GM19455 (cell line): ENCODE measurements around the gene KRT23.

Source experiments
- ATAC-seq: cut with Tn5 transposase; IDR thresholded peaks from one replicate; pipeline ENCODE4 v1.9.1; 2021; ENCODE audit not compliant: unreplicated experiment

KRT23 gene

DNA sequence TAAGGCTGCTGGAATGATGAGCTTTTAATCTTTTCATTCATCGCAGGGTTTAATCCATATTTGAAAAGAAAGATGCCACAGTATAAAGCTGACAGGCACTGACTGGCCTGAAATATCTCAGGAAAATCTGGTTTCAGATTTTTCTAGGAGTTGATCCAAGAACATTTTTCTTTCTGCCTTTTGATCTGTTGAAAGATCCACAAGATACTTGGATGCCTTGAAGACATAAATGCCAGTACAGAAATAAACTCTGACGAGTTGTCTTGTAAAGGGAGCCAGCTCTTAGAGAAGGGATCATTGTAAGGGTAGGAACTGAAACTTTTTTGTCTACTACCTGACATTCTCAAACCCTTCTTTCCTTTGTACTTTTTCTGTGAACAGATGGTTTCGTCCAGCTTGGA is 27.0 kb downstream of the KRT23 start:
- ATAC-seq = no peak

- no peak for ATAC-seq
These were observed 27.7 kb downstream of the KRT23 start for GRCh38 chr17:40909755-40910154.

DNA sequence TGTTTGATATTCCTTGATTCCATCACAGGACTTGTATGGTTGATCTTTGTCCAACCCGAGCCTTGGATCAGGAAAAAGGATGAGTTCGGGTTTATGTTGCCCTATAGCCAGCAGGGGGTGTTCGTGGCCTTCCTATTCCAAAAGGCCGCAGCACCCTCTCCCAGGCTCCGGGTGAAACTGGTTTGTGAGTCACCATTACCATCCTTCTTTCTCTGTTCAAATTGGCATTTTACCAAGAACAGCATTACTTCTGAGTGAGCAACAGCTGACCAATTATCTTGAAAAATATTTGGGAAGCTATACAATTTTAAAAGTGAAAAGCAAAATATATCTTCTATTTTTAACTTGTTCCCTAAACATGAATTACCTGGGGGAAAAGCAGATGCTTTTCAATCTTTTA is 28.1 kb downstream of the KRT23 start:
- ATAC-seq = no peak

GRCh38 chr17:40906613-40907012 is 30.8 kb downstream of the KRT23 start:
- no peak for ATAC-seq

- no peak for ATAC-seq
These were observed 32.1 kb downstream of the KRT23 start for GRCh38 chr17:40905370-40905769.

- ATAC-seq = no peak
These were observed 34.2 kb downstream of the KRT23 start for GRCh38 chr17:40903129-40903847.

DNA sequence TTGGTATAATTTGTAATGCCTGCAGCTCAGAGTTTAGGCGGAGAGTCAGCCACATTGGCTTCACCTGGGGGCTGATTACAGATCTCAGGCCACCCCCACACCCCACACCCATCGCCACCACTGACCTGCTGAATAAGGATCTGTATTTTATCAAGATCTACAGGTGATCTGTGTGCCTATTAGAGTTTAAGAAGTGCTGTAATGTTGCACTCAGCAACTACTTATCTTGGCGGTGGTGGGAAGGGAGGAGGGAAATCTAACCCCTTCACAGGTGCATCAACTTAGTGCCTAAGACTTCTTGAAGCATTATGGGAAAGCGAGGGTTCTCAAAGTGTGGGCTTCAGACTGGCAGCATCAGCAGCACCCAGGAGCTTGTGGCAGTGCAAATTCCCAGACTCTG is 34.9 kb downstream of the KRT23 start:
- ATAC-seq = no peak

DNA sequence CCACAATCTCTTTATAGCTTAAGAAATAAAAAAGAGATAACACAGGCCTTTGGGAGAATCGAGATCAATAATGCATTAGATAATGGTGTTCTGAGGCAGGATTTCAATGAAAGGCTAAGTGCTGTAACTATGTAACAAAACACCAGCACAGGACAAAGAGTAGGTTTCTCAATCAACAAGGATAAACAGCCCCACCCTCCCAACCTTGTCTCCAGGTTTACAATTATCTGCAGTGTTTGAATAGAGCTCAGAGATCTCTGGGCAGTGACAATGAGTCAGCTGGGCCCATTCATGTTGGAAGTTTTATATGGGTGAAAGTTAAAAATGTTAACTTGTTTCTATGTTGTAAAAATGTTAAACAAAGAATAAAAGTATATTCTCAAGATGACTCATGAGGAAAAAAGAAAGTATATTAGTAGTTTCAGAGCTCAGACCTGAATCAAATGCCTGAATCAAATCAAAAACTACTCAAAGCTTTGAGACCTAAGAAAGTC is 35.4 kb downstream of the KRT23 start:
- ATAC-seq = no peak

DNA sequence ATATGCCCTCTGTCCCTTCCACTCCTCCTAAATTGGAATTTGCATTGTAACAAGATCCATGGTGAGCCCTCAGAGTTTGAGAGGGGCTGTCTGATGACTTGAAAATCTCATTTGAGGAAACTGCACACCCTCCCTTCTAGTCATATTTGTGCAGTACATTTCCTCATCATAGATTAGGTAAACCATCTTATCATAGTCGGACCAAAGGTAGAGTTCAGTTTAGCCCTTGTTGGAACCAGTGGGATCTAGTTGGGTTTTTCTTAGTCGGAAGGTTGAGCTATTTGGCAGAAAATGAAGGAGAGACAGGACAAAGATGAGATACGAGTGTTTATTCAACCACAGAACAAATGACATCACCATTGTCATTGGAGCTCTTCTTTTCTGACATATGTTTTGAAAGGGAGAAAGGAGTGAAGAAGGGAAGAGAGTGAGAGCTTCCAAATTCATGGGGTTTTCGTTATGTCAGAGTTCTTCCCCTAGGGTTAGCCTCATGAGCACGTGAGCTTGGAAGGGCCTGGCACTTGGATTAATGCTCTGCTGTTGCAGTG is 36.6 kb downstream of the KRT23 start:
- ATAC-seq = no peak

- ATAC-seq = no peak
These were observed 40.5 kb downstream of the KRT23 start for GRCh38 chr17:40896916-40897455.

DNA sequence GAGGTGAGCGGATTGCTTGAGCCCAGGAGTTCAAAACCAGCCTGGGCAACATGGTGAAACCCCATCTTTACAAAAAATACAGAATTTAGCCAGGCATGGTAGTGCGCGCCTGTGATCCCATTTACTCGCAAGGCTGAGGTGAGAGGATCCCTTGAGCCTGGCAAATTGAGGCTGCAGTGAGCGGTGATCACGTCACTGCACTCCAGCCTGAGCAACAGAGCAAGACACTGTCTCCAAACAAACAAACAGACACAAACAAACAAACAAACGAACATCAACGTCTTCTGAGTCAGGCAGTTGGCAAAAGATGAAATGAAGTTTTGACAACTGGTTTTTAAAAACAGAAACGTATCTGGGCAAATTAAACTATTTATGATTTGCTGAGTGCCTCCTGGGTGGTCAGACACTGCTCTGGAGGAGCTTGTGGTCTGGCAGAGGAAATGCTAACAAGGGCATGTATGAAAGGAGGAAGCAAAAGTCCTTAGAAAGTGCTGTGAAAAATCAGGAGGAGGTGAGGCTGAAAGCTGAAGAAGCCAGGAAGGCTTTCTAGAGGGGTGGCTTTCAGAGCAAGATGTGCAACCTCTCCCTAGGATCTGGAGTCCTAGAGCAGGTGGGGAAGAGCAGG is 42.2 kb downstream of the KRT23 start:
- ATAC-seq = no peak

GRCh38 chr17:40888196-40888720 is 49.2 kb downstream of the KRT23 start:
- ATAC-seq = no peak

- ATAC-seq = no peak
These were observed 51.4 kb downstream of the KRT23 start for GRCh38 chr17:40886090-40886489.

- ATAC-seq = no peak
These were observed 52.5 kb downstream of the KRT23 start, which contains the start of gene KRT20 for GRCh38 chr17:40884708-40885512. TSS of gene KRT20 (minus strand) at chr17:40885242. CDS start at chr17:40885185, 57 bp downstream.

DNA sequence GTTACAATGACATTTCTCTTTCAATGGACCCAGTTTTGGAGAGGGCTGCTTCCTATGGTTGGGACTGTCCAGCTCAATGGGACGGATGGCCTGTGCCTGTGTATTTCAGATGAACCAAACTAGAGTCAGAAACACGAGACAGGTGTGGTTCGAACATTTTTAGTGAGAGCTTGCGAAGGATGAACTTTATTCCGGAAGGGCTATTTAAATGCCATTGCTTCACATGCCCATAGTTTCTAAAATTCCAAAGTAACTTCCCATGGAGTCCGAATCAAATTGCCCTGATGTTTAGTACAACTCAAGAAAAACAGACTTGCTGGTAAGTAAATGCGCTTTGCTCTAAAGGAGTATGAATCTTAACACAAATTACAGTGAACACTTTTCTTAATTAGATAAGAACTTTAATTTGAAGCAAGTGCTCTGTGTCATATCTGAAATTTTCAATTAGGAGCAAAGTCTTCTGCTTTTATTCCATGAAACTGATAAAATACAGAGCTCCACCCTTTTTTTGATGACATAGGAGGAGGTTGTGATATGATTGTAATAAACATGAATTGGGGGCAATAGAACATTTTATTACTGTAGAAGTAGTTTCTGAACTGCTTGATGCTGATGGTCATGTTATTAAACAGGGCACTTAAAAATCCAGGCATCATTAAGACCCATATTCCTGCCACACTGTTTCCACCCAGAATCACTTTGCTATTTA is 53.7 kb downstream of the KRT23 start:
- ATAC-seq = no peak

DNA sequence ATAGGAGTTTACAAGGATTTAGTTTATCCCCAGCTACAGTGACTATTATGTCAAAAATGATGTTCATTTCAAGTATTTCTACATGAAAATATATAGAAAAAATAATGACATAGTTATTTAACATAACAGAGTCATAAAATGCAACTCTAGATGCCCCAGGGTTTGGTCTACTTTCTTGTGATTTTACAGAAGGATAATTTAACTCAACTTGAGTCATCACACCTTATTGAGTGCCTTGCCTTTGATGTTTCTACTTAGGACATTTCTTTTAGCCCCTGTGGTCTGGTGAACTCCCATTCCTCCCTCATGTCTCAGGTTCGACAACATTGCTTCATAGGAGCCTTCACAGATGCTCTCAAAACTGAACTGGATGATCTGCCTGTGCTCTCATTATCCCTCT is 54.4 kb downstream of the KRT23 start:
- ATAC-seq = no peak

DNA sequence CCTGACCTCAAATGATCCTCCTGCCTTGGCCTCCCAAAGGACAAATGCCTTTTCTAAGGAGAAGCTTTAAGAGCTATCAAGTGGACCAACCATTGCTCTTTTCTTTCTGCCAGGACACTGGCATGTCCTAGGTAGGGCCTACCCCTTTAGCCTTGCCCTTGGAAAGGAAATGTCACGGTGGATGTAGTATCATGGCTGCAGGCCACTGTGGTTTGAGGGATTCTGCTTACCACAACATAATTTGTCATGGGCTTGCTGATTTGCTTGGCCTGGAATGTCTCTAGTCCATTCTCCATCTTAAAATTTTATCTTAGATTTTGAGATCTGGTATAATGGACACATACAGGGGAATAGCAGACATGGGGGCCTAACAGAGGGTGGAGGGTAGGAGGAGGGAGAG is 58.4 kb downstream of the KRT23 start:
- ATAC-seq = no peak

DNA sequence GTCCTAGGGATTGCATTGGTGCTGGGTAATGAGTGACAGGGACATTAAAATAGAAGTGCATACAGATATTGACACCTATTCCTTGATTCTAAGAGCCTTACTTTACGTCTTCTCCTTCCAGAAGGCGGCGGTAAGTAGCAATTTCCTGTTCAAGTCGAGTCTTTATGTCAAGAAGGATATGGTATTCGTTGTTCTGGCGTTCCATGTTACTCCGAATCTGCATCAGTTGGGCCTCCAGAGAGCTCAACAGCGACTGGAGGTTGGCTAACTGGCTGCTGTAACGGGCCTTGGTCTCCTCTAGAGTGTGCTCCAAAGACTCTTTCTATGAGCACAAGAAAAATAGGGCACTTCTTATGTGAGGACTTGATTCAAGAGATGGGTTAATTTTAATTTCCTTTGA is 59.4 kb downstream of the KRT23 start:
- ATAC-seq = no peak

GRCh38 chr17:40873801-40874200 is 63.6 kb downstream of the KRT23 start:
- no peak for ATAC-seq

DNA sequence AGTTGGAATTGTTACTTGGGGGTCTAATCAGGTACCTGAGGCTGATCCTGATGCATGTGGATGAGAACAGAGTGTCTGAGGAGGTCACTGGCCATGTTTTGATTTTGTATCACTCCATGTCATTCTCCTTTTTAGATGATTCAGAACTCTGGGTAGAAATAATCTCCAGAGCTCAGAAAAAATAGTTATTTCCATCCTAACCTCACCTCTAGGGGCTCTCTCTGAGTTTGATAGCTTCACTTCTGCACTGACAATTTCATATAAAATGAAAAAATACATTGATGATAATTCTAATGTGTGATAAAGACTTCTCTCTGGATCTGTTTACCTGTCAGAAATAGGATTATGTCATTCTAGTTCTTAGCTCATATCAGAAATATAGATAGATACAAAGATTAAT is 64.2 kb downstream of the KRT23 start:
- no peak for ATAC-seq
